Body of pancreas (tissue), 4 donors: ENCODE measurements around the gene CLIC3. TPM values are rescaled to one million over a fixed set of nuclear protein-coding genes. Genes with fewer than 3 reads are reported as not detected.

Experiments
- ATAC-seq: fragments of 150-250 bp; one replicate; pipeline ENCODE4 v1.9.1; 2016
- DNase-seq, 4 donors: peaks; one replicate each; pipeline ENCODE4 v3.0.0-alpha.2; 2019
- H3K27ac ChIP-seq, 4 donors: fragments of 200-600 bp; sonication (generic); 1 replicate in 3 of 4; 2 replicates in 1 of 4; pipeline versions ENCODE4 v1.5.1 to v1.6.1; 2016 to 2019; ENCODE audit warnings: mild to moderate bottlenecking in 1 of 4, mixed read lengths in 1 of 4, moderate library complexity in 1 of 4
- H3K27me3 ChIP-seq, 2 donors: fragments of 200-600 bp; sonication (generic); one replicate each; pipeline ENCODE4 v1.6.0; 2016; ENCODE audit warnings: mild to moderate bottlenecking in 1 of 2
- H3K36me3 ChIP-seq, 2 donors: fragments of 200-600 bp; sonication (generic); replicated peaks in 1 of 2; 2 replicates each; pipeline ENCODE4 v1.5.1; 2016; ENCODE audit warnings: low read depth in 2 of 2; ENCODE audit not compliant: insufficient read depth in 1 of 2
- H3K4me1 ChIP-seq: fragments of 200-600 bp; sonication (generic); one replicate; pipeline ENCODE4 v1.6.0; 2016
- H3K4me3 ChIP-seq, 2 donors: fragments of 200-600 bp; sonication (generic); 1 replicate in 1 of 2; 2 replicates in 1 of 2; pipeline ENCODE4 v1.5.1; 2016 to 2019
- H3K9me3 ChIP-seq, 3 donors: fragments of 200-600 bp; sonication (generic); 1 replicate in 2 of 3; 2 replicates in 1 of 3; pipeline ENCODE4 v1.5.1; 2016
- CTCF ChIP-seq, 7 experiments: fragments of 450-650 bp in 4 of 7; fragments of 200-600 bp in 3 of 7; sonication (generic) in 3 of 7; IDR thresholded peaks; one replicate each; pipeline ENCODE4 v1.5.1; 2016 to 2019; ENCODE audit warnings: antibody characterized with exemption in 7 of 7
- POLR2A ChIP-seq, 3 donors: fragments of 450-650 bp; IDR thresholded peaks; one replicate each; pipeline ENCODE4 v1.6.1; 2016; ENCODE audit warnings: antibody characterized with exemption in 3 of 3, mild to moderate bottlenecking in 2 of 3
- WGBS, 2 donors: methylation state at CpG; one replicate each; pipeline ENCODE4 v1.1.5; 2017; 5-methylcytosine and 5-hydroxymethylcytosine counted together
- intact Hi-C: fragments of 100-400 bp; cut with DNase I; formaldehyde crosslinking; loops from one replicate; pipeline ENCODE4 v1.15.1; 2023
- total RNA-seq, 2 donors: library from RNA; depleted of rRNA; stranded (reverse); fragments of >200 nt; gene quantifications; one replicate each; pipeline ENCODE4 v1.1.0, GENCODE V29; 2016

CLIC3 gene
- total RNA-seq, 2 donors from 2014 or later, result 2.0 TPM; not detected in 1

GRCh38 chr9:137026384-137026783 lies 30.0 kb upstream of the CLIC3 start:
- no peak overlapping the region for H3K4me3 ChIP-seq
- H3K4me1 ChIP-seq, result peaks cover 41% of the 10 kb centered on the region
- 80 to 88% methylated on average over 2 of the region's 2 CpGs for WGBS, 2 donors
- H3K36me3 ChIP-seq, result no peaks in the 10 kb centered on the region
- DNase-seq (no peak), ATAC-seq (no peak)
- H3K27ac ChIP-seq, result peak overlapping the region; percentile 20 to 68 (median 48)
- intact Hi-C loops, result no loop called here
- H3K9me3 ChIP-seq, result no peaks in the 10 kb centered on the region
- no peaks in the 10 kb centered on the region for H3K27me3 ChIP-seq
- TF ChIP-seq POLR2A (IDR thresholded peaks at IDR 0.05) (no peak), CTCF (IDR thresholded peaks at IDR 0.05) (no peak)

- 51 to 56% methylated on average over 10 to 17 of the region's 21 CpGs for WGBS, 2 donors
- intact Hi-C loops, result no loop called here
Measured at GRCh38 chr9:137025517-137025966, 29.2 kb upstream of the CLIC3 start.

GRCh38 chr9:137023583-137023991 lies 27.2 kb upstream of the CLIC3 start:
- WGBS, 2 donors, result 83 to 93% methylated on average over 8 to 12 of the region's 15 CpGs
- peaks cover 30% of the 10 kb centered on the region for H3K4me1 ChIP-seq
- no peak overlapping the region for H3K27ac ChIP-seq
- H3K9me3 ChIP-seq, result no peaks in the 10 kb centered on the region
- no peaks in the 10 kb centered on the region for H3K36me3 ChIP-seq
- TF ChIP-seq POLR2A (IDR thresholded peaks at IDR 0.05) (no peak), CTCF (IDR thresholded peaks at IDR 0.05) (no peak)
- H3K4me3 ChIP-seq, result no peak overlapping the region
- no peaks in the 10 kb centered on the region for H3K27me3 ChIP-seq
- intact Hi-C loops, result loop anchor here (5.0 kb wide), 1 partner anchor 71 kb away; the partner anchor contains the start of gene LCN12
- no peak for DNase-seq
- ATAC-seq, result no peak

More at GRCh38 chr9:137025517-137025966, 29.2 kb upstream of the CLIC3 start:
- Histone ChIP-seq H3K36me3 (no peaks in the 10 kb centered on the region), H3K4me3 (no peak overlapping the region), H3K27me3 (no peaks in the 10 kb centered on the region), H3K4me1 (peaks cover 41% of the 10 kb centered on the region), H3K9me3 (no peaks in the 10 kb centered on the region), H3K27ac (peak overlapping the region in 3 of 4 donors; percentile 4 to 57 (median 12))
- no peak for TF ChIP-seq POLR2A (IDR thresholded peaks at IDR 0.05)
- TF ChIP-seq CTCF (IDR thresholded peaks at IDR 0.05), result no peak
- ATAC-seq (peak; percentile 9), DNase-seq (peak; percentile 51 to 84 (median 79))

GRCh38 chr9:137023157-137023556 lies 26.8 kb upstream of the CLIC3 start:
- DNase-seq (no peak), ATAC-seq (no peak)
- Histone ChIP-seq H3K9me3 (no peaks in the 10 kb centered on the region), H3K36me3 (no peaks in the 10 kb centered on the region), H3K27me3 (no peaks in the 10 kb centered on the region), H3K27ac (no peak overlapping the region), H3K4me1 (peaks cover 27% of the 10 kb centered on the region), H3K4me3 (no peak overlapping the region)
- TF ChIP-seq POLR2A (IDR thresholded peaks at IDR 0.05) (no peak), CTCF (IDR thresholded peaks at IDR 0.05) (no peak)
- intact Hi-C loops, result loop anchor here (5.0 kb wide), 1 partner anchor 71 kb away; the partner anchor contains the start of gene LCN12
- 84 to 87% methylated on average over 6 to 7 of the region's 7 CpGs for WGBS, 2 donors

- H3K9me3 ChIP-seq, result no peaks in the 10 kb centered on the region
- H3K4me1 ChIP-seq, result peaks cover 26% of the 10 kb centered on the region
- WGBS, 2 donors, result 93 to 97% methylated on average over 16 to 22 of the region's 23 CpGs
- ATAC-seq (no peak), DNase-seq (no peak)
- TF ChIP-seq POLR2A (IDR thresholded peaks at IDR 0.05) (no peak), CTCF (IDR thresholded peaks at IDR 0.05) (no peak)
- H3K36me3 ChIP-seq, result no peaks in the 10 kb centered on the region
- H3K27me3 ChIP-seq, result no peaks in the 10 kb centered on the region
- no peak overlapping the region for H3K27ac ChIP-seq
- intact Hi-C loops, result loop anchor here (5.0 kb wide), 1 partner anchor 70 kb away; the partner anchor contains the start of gene LCN12
- H3K4me3 ChIP-seq, result no peak overlapping the region
Measured at GRCh38 chr9:137022662-137023008, 26.3 kb upstream of the CLIC3 start.
